Measurements from ENCODE around the gene MUC6. TPM values are rescaled to one million over a fixed set of nuclear protein-coding genes. Genes with fewer than 3 reads are reported as not detected.

The MUC6 gene
- total and polyA plus RNA-seq, 2 of the 8 experiments (the other 6 are each of a cell fraction or from before 2014, with no cell fraction given): not detected

- no peak for TF ChIP-seq MAFK (IDR thresholded peaks at IDR 0.05; ENCODE audit: low read depth, low read length)
- no peak for TF ChIP-seq SIRT6 (IDR thresholded peaks at IDR 0.05; ENCODE audit: low read length)
- no peak for TF ChIP-seq NANOG (IDR thresholded peaks at IDR 0.05; ENCODE audit: insufficient read depth, low read depth, low read length, poor library complexity, severe bottlenecking)
- TF ChIP-seq RBBP5 (IDR thresholded peaks at IDR 0.05; ENCODE audit: borderline replicate concordance, low read depth, low read length): no peak
- TF ChIP-seq CBX5 (IDR thresholded peaks at IDR 0.05; ENCODE audit: low read depth, low read length): no peak
These were observed 22.9 kb downstream of the MUC6 start (continued) for GRCh38 chr11:1013631-1013935.

All from H1 (cell line).